ENCODE data around the gene XIAP.
A peak's percentile ranks its signal among the peaks of the same experiment; 100 is the strongest.
"Not testable (repeated sequence)": the region's sequence is repeated elsewhere in the genome, so short reads cannot be mapped to it uniquely, and the experiment has no call there.

XIAP gene

GRCh38 chrX:123851079-123851478 lies 8.8 kb upstream of the XIAP start:
- no peak for TF ChIP-seq ZNF274 (IDR thresholded peaks at IDR 0.05; ENCODE audit: low read depth, low read length)
- H3K4me3 ChIP-seq (ENCODE audit: low read length), result no peak overlapping the region

- H3K4me3 ChIP-seq (ENCODE audit: low read length), result no peak overlapping the region
- TF ChIP-seq ZNF274 (IDR thresholded peaks at IDR 0.05; ENCODE audit: low read depth, low read length), result no peak
Observed at GRCh38 chrX:123854329-123854728, 5.5 kb upstream of the XIAP start.

GRCh38 chrX:123859409-123859845 lies 426 bp upstream of the XIAP start:
- no peak for TF ChIP-seq ZNF274 (IDR thresholded peaks at IDR 0.05; ENCODE audit: low read depth, low read length)
- H3K4me3 ChIP-seq (ENCODE audit: low read length), result peak overlapping the region; percentile 92

- TF ChIP-seq ZNF274 (IDR thresholded peaks at IDR 0.05; ENCODE audit: low read depth, low read length), result no peak
- H3K4me3 ChIP-seq (ENCODE audit: low read length), result peak overlapping the region; percentile 92; the same call in 1 of the 2 replicates
Observed at GRCh38 chrX:123860983-123861382, 1.1 kb downstream of the XIAP start.

GRCh38 chrX:123869488-123869887 lies 9.6 kb downstream of the XIAP start:
- no peak for TF ChIP-seq ZNF274 (IDR thresholded peaks at IDR 0.05; ENCODE audit: low read depth, low read length)
- no peak overlapping the region for H3K4me3 ChIP-seq (ENCODE audit: low read length)

- no peak overlapping the region for H3K4me3 ChIP-seq (ENCODE audit: low read length)
- TF ChIP-seq ZNF274 (IDR thresholded peaks at IDR 0.05; ENCODE audit: low read depth, low read length), result no peak
Observed at GRCh38 chrX:123871309-123871708, 11.5 kb downstream of the XIAP start.

GRCh38 chrX:123873956-123874355 lies 14.1 kb downstream of the XIAP start:
- no peak overlapping the region for H3K4me3 ChIP-seq (ENCODE audit: low read length)
- TF ChIP-seq ZNF274 (IDR thresholded peaks at IDR 0.05; ENCODE audit: low read depth, low read length), result no peak

GRCh38 chrX:123876177-123876576 lies 16.3 kb downstream of the XIAP start:
- no peak for TF ChIP-seq ZNF274 (IDR thresholded peaks at IDR 0.05; ENCODE audit: low read depth, low read length)
- no peak overlapping the region for H3K4me3 ChIP-seq (ENCODE audit: low read length)

GRCh38 chrX:123876844-123877243 lies 17.0 kb downstream of the XIAP start:
- no peak for TF ChIP-seq ZNF274 (IDR thresholded peaks at IDR 0.05; ENCODE audit: low read depth, low read length)
- no peak overlapping the region for H3K4me3 ChIP-seq (ENCODE audit: low read length)

GRCh38 chrX:123878252-123878721 lies 18.4 kb downstream of the XIAP start:
- H3K4me3 ChIP-seq (ENCODE audit: low read length), result no peak overlapping the region
- TF ChIP-seq ZNF274 (IDR thresholded peaks at IDR 0.05; ENCODE audit: low read depth, low read length), result no peak

GRCh38 chrX:123881330-123881729 lies 21.5 kb downstream of the XIAP start:
- TF ChIP-seq ZNF274 (IDR thresholded peaks at IDR 0.05; ENCODE audit: low read depth, low read length), result no peak
- H3K4me3 ChIP-seq (ENCODE audit: low read length), result no peak overlapping the region

- TF ChIP-seq ZNF274 (IDR thresholded peaks at IDR 0.05; ENCODE audit: low read depth, low read length), result no peak
- H3K4me3 ChIP-seq (ENCODE audit: low read length), result no peak overlapping the region
Observed at GRCh38 chrX:123882391-123882790, 22.5 kb downstream of the XIAP start.

- H3K4me3 ChIP-seq (ENCODE audit: low read length), result no peak overlapping the region
- TF ChIP-seq ZNF274 (IDR thresholded peaks at IDR 0.05; ENCODE audit: low read depth, low read length), result no peak
Observed at GRCh38 chrX:123884809-123885408, 25.1 kb downstream of the XIAP start.

GRCh38 chrX:123899701-123900100 lies 39.8 kb downstream of the XIAP start:
- no peak for TF ChIP-seq ZNF274 (IDR thresholded peaks at IDR 0.05; ENCODE audit: low read depth, low read length)
- H3K4me3 ChIP-seq (ENCODE audit: low read length), result no peak overlapping the region

GRCh38 chrX:123903261-123903660 lies 43.4 kb downstream of the XIAP start:
- not testable (repeated sequence) for H3K4me3 ChIP-seq (ENCODE audit: low read length)

GRCh38 chrX:123905332-123905731 lies 45.5 kb downstream of the XIAP start:
- no peak for TF ChIP-seq ZNF274 (IDR thresholded peaks at IDR 0.05; ENCODE audit: low read depth, low read length)
- no peak overlapping the region for H3K4me3 ChIP-seq (ENCODE audit: low read length)

Data from GM08714 (cell line).